HL-60 (cell line): ENCODE data around the gene PLPPR1.
"Not testable (repeated sequence)": the region's sequence is repeated elsewhere in the genome, so short reads cannot be mapped to it uniquely, and the experiment has no call there.

ENCODE experiments used
- DNase-seq, 2 experiments: peaks; one replicate each; pipeline ENCODE4 v3.0.0-alpha.2; 2010 to 2020; ENCODE audit warnings: low read depth in 1 of 2, low spot score in 1 of 2
- H3K27ac ChIP-seq: fragments of 250-450 bp; sonication (Bioruptor Pico); replicated peaks from 2 replicates; pipeline ENCODE4 v1.5.1; 2020; ENCODE audit warnings: mild to moderate bottlenecking, moderate library complexity
- H3K27me3 ChIP-seq: fragments of 250-450 bp; sonication (Bioruptor Pico); 2 replicates; pipeline ENCODE4 v1.5.1; 2021; ENCODE audit warnings: mild to moderate bottlenecking, moderate library complexity; ENCODE audit not compliant: insufficient read depth, poor library complexity, severe bottlenecking
- H3K4me3 ChIP-seq: replicated peaks from 2 replicates; pipeline ENCODE4 v1.5.1; 2011; ENCODE audit warnings: mild to moderate bottlenecking, control low read depth, low read length; ENCODE audit not compliant: insufficient read depth
- GABPA ChIP-seq: IDR thresholded peaks from 2 replicates; pipeline ENCODE4 v1.6.1; 2012; ENCODE audit warnings: low read depth
- POLR2AphosphoS5 ChIP-seq: IDR thresholded peaks from 2 replicates; pipeline ENCODE4 v1.6.1; 2012; ENCODE audit warnings: low read depth
- SPI1 ChIP-seq: IDR thresholded peaks from 2 replicates; pipeline ENCODE4 v1.6.1; 2012; ENCODE audit warnings: low read depth, mild to moderate bottlenecking, borderline replicate concordance
- TF ChIP-seq, protein P1 (sequence below): IDR thresholded peaks from 2 replicates; pipeline ENCODE4 v1.6.1; 2012; ENCODE audit warnings: low read depth; ENCODE audit not compliant: insufficient replicate concordance
- TF ChIP-seq, protein P2 (sequence below): IDR thresholded peaks from one replicate; pipeline ENCODE4 v1.5.1; 2011; ENCODE audit warnings: low read length, control low read depth, inconsistent platforms; ENCODE audit not compliant: insufficient read depth

PLPPR1 gene

DNA sequence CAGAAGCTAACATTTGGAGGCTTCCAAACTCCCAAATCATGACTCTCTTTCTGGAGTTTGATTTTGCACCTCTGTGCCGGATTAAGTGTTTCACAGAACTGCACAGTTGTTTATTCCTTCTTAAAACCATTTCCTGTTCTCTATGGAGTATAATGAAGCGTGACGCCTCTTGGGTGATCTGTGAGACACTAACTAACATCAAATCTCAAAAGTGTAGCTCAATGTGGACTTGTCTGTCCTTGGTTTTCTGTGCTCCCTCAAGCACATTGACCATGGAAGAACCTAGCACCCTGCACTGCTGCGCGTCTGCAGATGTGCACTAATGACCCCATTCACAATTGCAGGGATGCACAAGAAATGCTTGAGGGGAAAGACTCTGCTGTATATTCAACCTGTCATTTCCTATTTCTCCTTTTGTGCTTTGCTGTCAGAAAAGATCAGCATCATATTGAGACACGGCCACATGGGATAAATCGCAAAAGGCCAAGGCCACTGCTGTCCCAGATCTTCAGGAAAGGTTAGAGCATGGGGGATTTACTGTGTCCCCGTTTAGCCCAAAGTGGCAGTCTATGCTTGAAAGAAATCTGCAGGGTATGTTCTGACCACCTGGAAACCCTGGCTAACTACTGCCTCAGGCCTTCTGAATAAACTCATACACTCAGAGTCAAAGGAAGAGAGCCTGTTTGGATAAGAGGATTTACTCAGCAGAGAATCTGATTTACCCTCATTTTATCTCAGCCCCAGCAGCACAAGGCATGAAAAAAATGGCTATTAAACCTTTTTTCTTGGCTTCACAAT lies 246.6 kb downstream of the PLPPR1 start:
- no peak for DNase-seq
- TF ChIP-seq, protein P1, sequence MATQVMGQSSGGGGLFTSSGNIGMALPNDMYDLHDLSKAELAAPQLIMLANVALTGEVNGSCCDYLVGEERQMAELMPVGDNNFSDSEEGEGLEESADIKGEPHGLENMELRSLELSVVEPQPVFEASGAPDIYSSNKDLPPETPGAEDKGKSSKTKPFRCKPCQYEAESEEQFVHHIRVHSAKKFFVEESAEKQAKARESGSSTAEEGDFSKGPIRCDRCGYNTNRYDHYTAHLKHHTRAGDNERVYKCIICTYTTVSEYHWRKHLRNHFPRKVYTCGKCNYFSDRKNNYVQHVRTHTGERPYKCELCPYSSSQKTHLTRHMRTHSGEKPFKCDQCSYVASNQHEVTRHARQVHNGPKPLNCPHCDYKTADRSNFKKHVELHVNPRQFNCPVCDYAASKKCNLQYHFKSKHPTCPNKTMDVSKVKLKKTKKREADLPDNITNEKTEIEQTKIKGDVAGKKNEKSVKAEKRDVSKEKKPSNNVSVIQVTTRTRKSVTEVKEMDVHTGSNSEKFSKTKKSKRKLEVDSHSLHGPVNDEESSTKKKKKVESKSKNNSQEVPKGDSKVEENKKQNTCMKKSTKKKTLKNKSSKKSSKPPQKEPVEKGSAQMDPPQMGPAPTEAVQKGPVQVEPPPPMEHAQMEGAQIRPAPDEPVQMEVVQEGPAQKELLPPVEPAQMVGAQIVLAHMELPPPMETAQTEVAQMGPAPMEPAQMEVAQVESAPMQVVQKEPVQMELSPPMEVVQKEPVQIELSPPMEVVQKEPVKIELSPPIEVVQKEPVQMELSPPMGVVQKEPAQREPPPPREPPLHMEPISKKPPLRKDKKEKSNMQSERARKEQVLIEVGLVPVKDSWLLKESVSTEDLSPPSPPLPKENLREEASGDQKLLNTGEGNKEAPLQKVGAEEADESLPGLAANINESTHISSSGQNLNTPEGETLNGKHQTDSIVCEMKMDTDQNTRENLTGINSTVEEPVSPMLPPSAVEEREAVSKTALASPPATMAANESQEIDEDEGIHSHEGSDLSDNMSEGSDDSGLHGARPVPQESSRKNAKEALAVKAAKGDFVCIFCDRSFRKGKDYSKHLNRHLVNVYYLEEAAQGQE, result no peak
- TF ChIP-seq, protein P2, sequence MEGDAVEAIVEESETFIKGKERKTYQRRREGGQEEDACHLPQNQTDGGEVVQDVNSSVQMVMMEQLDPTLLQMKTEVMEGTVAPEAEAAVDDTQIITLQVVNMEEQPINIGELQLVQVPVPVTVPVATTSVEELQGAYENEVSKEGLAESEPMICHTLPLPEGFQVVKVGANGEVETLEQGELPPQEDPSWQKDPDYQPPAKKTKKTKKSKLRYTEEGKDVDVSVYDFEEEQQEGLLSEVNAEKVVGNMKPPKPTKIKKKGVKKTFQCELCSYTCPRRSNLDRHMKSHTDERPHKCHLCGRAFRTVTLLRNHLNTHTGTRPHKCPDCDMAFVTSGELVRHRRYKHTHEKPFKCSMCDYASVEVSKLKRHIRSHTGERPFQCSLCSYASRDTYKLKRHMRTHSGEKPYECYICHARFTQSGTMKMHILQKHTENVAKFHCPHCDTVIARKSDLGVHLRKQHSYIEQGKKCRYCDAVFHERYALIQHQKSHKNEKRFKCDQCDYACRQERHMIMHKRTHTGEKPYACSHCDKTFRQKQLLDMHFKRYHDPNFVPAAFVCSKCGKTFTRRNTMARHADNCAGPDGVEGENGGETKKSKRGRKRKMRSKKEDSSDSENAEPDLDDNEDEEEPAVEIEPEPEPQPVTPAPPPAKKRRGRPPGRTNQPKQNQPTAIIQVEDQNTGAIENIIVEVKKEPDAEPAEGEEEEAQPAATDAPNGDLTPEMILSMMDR, result no peak
- TF ChIP-seq SPI1 (no peak), POLR2AphosphoS5 (no peak), GABPA (no peak)
- Histone ChIP-seq H3K27me3 (no peaks in the 10 kb centered on the region), H3K27ac (no peak overlapping the region), H3K4me3 (no peak overlapping the region)

DNA sequence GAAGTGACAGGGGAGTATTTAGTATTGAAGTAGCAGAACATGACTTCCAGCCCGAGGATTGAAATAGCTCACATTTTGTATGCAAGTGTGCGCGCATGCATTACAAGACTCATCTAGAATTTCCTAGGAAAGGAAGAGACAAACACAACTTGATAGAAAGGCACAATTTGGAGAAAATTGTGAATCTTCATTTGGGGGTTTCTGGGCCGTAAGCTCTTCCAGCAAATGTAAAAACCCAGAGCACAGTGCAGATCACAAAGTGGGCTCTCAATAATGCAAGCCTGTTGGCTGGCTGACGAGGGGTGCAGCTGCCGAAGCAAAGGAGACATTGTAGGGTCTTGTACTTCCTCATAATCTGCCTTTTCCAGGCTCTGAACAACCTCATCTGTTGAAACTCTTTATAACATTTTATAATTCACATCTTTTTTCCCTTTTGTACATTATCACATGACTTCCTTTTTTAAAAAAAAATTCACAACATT lies 247.3 kb downstream of the PLPPR1 start:
- no peak for TF ChIP-seq GABPA
- no peak for TF ChIP-seq SPI1
- TF ChIP-seq, protein P2, result no peak
- no peak for TF ChIP-seq POLR2AphosphoS5
- TF ChIP-seq, protein P1, result no peak
- no peak overlapping the region for H3K4me3 ChIP-seq
- no peaks in the 10 kb centered on the region for H3K27me3 ChIP-seq
- H3K27ac ChIP-seq, result no peak overlapping the region
- DNase-seq, result no peak

DNA sequence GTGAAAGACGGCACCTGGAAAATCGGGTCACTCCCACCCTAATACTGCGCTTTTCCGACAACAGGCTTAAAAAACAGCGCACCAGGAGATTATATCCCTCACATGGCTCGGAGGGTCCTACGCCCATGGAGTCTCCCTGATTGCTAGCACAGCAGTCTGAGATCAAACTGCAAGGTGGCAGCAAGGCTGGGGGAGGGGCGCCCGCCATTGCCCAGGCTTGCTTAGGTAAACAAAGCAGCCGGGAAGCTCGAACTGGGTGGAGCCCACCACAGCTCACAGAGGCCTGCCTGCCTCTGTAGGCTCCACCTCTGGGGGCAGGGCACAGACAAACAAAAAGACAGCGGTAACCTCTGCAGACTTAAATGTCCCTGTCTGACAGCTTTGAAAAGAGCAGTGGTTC lies 262.5 kb downstream of the PLPPR1 start:
- not testable (repeated sequence) for H3K27ac ChIP-seq, DNase-seq, H3K27me3 ChIP-seq, H3K4me3 ChIP-seq

DNA sequence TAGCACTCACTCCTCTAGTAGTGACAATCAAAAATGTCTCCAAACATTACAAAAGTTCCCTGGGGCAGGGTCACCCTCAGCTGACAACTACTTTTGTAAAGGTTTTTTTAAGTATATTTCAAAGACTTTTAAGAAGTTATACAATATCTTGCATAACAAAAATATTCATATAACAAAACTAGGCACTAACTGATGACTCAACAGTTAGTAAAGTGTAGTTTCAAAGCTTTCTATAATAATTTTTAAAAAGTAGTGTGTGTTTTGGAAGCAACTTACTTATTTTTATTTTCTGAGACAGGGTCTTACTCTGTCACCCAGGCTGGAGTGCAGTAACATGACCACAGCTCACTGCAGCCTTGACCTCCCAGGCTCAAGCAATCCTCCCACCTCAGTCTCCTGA lies 271.4 kb downstream of the PLPPR1 start:
- DNase-seq, result no peak
- no peak overlapping the region for H3K27ac ChIP-seq
- H3K4me3 ChIP-seq, result no peak overlapping the region
- TF ChIP-seq SPI1 (no peak), POLR2AphosphoS5 (no peak), GABPA (no peak)
- TF ChIP-seq, protein P2, result no peak
- TF ChIP-seq, protein P1, result no peak
- H3K27me3 ChIP-seq, result no peaks in the 10 kb centered on the region
